Glomerular endothelial cell (primary cell): ENCODE measurements around the gene EIF5B. TPM values are rescaled to one million over a fixed set of nuclear protein-coding genes. Genes with fewer than 3 reads are reported as not detected.
"Not testable (repeated sequence)": the region's sequence is repeated elsewhere in the genome, so short reads cannot be mapped to it uniquely, and the experiment has no call there.

ENCODE experiments used
- DNase-seq: peaks from one replicate; pipeline ENCODE4 v3.0.0-alpha.2; 2011; ENCODE audit warnings: low read depth, low spot score; ENCODE audit errors: extremely low read depth
- total RNA-seq: library from RNA; depleted of rRNA; stranded (reverse); fragments of >200 nt; gene quantifications from 2 replicates; pipeline ENCODE4 v1.2.3, GENCODE V29; 2015

The EIF5B gene
- total RNA-seq, 1 donor from 2014 or later, result 42.5 TPM

DNA sequence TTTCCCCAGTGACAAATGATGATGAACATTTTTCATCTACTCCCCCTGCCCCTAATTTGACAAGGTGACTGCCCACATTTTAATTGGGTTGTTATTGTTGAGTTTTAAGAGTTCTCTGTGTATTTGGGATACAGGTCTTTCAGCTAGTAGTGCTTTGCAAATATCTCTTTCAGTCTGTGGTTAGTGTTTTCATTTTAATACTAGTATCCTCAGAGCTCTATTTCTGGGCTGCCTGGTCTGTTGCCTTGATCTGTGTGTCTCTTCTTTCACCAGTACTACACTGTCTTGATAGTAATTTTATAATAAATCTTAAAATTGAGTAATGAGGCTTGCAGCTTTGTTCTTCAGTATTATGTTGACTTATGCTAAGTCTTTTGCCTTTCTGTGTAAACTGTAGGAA, 19.7 kb downstream of the EIF5B start:
- no peak for DNase-seq

DNA sequence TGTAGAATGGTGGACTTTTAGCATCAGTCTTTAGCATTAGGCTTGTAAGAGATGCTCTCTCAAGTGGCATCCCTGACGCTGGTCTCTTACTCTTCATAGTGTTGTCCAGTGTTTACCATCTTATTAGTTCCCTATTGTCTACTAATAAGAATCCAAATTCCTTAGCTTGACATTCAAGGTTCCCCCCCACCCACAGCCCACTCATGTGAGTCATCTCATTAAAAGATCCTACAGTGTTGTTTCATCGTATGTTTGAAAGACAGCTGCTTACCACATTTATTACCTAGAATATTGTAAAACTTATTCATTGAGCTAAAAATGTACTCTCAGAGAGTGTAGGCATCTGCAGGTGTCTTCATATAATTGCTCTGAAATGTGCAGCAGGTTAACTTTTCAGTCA, 28.5 kb downstream of the EIF5B start:
- DNase-seq, result no peak

GRCh38 chr2:99368854-99369253, 31.7 kb downstream of the EIF5B start:
- DNase-seq, result not testable (repeated sequence)

GRCh38 chr2:99373144-99373543, 36.0 kb downstream of the EIF5B start:
- DNase-seq, result no peak

GRCh38 chr2:99374747-99375146, 37.6 kb downstream of the EIF5B start:
- no peak for DNase-seq

- DNase-seq, result no peak
Measured at GRCh38 chr2:99376254-99376864, 39.2 kb downstream of the EIF5B start.

GRCh38 chr2:99377879-99378278, 40.7 kb downstream of the EIF5B start:
- DNase-seq, result no peak

- DNase-seq, result no peak
Measured at GRCh38 chr2:99380376-99381010, 43.3 kb downstream of the EIF5B start.

DNA sequence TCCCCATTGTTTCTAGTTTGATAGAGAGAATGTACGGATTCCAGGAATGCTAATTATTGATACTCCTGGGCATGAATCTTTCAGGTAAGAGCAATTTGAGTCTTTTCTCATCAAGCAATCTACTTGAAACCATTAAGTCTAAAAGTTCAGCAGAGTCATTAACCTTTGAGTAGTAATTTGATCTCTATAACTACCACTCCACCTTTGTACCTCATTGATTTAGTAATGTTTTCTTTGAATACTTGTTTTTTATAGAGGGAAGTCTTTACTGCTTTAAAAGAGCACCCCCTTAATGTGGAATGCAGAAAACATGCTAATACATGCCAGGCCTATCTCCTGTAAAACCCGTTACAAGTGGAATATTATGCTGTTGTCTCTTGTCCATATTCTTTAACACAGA, 45.0 kb downstream of the EIF5B start:
- no peak for DNase-seq

DNA sequence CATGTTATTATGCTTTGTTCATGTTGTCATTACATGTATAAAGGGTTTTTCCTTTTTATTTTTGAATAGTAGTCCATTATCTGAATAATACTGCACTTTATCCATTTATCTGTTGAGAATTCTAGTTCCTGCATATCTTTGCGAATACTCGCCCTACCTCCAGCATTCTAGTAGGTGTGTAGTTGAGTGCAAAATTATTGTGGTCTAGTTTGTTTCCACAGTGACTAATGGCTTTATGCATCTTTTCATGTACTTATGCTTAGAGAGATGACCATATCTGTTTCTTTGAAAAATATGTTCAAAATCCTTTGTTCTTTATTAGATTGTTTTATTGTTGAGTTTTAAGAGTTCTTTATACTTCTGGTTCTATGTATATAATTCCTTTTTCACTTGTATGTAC, 48.8 kb downstream of the EIF5B start:
- DNase-seq, result no peak

GRCh38 chr2:99388892-99389291, 51.7 kb downstream of the EIF5B start:
- DNase-seq, result no peak

GRCh38 chr2:99389371-99389770, 52.2 kb downstream of the EIF5B start:
- DNase-seq, result no peak

GRCh38 chr2:99389946-99390345, 52.8 kb downstream of the EIF5B start:
- DNase-seq, result no peak

GRCh38 chr2:99395589-99396130, 58.5 kb downstream of the EIF5B start:
- no peak for DNase-seq

GRCh38 chr2:99397266-99397920, 60.2 kb downstream of the EIF5B start:
- no peak for DNase-seq

DNA sequence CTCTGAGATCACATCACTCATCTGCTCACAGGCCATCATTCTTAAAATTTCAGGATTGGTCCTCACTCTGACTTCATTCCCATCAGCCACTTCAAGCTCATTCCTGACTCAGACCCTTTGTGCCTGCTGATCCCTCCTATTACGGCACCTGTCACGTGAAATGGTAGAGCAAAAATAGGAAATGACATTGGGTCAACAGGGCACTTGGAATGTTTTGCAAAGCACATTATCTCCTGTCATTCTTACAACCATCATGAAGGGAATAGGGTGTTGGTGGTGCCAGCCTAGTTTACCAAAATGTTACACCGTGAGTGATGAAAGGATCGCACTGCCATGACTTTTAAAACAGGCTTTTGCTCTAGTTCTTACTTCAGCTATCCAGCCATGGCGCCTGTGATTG, 61.1 kb downstream of the EIF5B start:
- no peak for DNase-seq

DNA sequence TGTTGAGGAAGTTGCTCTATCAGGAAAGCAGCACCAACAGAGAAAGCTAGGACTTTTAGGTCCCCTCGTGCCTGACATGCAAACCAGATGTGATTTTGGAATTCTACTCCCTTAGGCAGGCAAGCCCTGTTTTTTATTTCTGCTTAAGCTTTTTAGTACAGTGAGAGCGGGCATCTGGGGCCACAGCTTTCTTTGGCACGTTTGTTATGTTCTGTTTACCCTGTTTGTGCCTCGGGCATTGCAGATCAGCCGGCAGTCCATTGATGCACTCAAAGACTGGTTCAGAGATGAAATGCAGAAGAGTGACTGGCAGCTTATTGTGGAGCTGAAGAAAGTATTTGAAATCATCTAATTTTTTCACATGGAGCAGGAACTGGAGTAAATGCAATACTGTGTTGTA, 61.9 kb downstream of the EIF5B start:
- DNase-seq, result no peak

DNA sequence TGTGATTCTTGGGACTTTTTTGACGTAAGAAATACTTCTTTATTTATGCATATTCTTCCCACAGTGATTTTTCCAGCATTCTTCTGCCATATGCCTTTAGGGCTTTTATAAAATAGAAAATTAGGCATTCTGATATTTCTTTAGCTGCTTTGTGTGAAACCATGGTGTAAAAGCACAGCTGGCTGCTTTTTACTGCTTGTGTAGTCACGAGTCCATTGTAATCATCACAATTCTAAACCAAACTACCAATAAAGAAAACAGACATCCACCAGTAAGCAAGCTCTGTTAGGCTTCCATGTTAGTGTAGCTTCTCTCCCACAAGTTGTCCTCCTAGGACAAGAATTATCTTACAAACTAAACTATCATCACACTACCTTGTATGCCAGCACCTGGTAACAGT, 62.6 kb downstream of the EIF5B start:
- no peak for DNase-seq

DNA sequence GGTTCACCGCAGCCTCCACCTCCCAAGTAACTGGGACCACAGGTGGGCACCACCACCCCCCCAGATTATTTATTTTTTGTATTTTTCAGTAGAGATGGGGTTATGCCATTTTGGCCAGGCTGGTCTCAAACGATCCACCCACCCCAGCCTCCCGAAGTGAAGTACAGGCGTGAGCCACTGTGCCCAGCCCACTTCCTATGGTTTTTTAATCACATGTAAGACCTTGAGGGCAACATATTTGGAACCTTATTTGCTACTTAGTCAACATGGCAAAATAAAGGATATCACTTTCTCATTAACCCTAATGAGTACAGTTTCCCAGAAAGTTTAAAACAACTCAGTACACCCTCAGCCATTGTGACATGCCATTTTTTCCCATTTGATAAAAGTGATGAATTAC, 64.7 kb downstream of the EIF5B start:
- no peak for DNase-seq

DNA sequence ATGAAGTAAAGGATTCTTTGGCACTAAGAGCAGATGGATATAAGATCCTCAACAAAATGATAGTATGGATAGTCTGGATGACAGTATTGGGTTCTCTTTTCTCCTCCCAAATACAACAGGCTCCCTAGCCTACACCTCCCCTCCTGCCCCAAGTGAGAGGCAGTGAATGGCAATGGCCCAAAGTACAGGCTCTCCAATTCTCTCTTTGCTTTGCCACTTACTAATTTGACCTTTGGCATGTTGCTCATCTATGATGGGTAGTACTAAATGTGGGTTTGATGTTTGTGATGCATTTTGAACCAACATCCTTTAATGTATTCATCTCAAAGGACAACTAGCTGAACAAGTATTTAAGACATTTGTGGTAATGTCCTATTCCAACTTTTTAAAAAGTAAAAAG, 65.9 kb downstream of the EIF5B start:
- no peak for DNase-seq

GRCh38 chr2:99403524-99403923, 66.3 kb downstream of the EIF5B start:
- no peak for DNase-seq
